SK-N-SH treated with all-trans-retinoic acid at 6 μM for 48 hours (cell line): ENCODE data around the gene RBBP6.

Experiments
- ATAC-seq: fragments of 200-7000 bp; cut with Tn5 transposase; 3 replicates; pipeline ENCODE4 v1.9.1; 2020; ENCODE audit warnings: mild to moderate bottlenecking, moderate library complexity
- ARNTL ChIP-seq: fragments of 450-650 bp; formaldehyde crosslinking; IDR thresholded peaks from 2 replicates; pipeline ENCODE4 v1.5.0; 2020; ENCODE audit warnings: low read depth, mild to moderate bottlenecking, moderate library complexity, borderline replicate concordance
- BACH2 ChIP-seq: fragments of 250-450 bp; sonication (Bioruptor Pico); IDR thresholded peaks from 2 replicates; pipeline ENCODE4 v1.9.0; 2021; ENCODE audit warnings: mild to moderate bottlenecking, borderline replicate concordance
- CSDC2 ChIP-seq: fragments of 250-450 bp; sonication (Bioruptor Pico); IDR thresholded peaks from 2 replicates; pipeline ENCODE4 v1.5.0; 2020; ENCODE audit warnings: mild to moderate bottlenecking, moderate library complexity
- ESRRG ChIP-seq: fragments of 250-450 bp; sonication (Bioruptor Pico); IDR thresholded peaks from 2 replicates; pipeline ENCODE4 v1.6.1; 2021; ENCODE audit warnings: mild to moderate bottlenecking
- GLIS3 ChIP-seq: fragments of 250-450 bp; sonication (Bioruptor Pico); IDR thresholded peaks from 2 replicates; pipeline ENCODE4 v1.5.0; 2020; ENCODE audit warnings: mild to moderate bottlenecking, moderate library complexity
- ISL1 ChIP-seq: fragments of 250-450 bp; sonication (Bioruptor Pico); IDR thresholded peaks from 2 replicates; pipeline ENCODE4 v2.1.2; 2022; ENCODE audit warnings: mild to moderate bottlenecking, moderate library complexity
- PPARA ChIP-seq: fragments of 250-450 bp; sonication (Bioruptor Pico); IDR thresholded peaks from 2 replicates; pipeline ENCODE4 v1.5.0; 2020; ENCODE audit warnings: mild to moderate bottlenecking, borderline replicate concordance
- RARB ChIP-seq: fragments of 250-450 bp; sonication (Bioruptor Pico); IDR thresholded peaks from 2 replicates; pipeline ENCODE4 v1.8.0; 2021; ENCODE audit warnings: mild to moderate bottlenecking, moderate library complexity
- SNAI2 ChIP-seq: fragments of 250-450 bp; sonication (Bioruptor Pico); IDR thresholded peaks from 2 replicates; pipeline ENCODE4 v1.5.0; 2020; ENCODE audit warnings: mild to moderate bottlenecking, moderate library complexity
- TCF4 ChIP-seq: fragments of 250-450 bp; sonication (Bioruptor Pico); IDR thresholded peaks from 2 replicates; pipeline ENCODE4 v1.8.0; 2021; ENCODE audit warnings: mild to moderate bottlenecking, moderate library complexity, borderline replicate concordance
- ZC3H10 ChIP-seq: fragments of 250-450 bp; sonication (Bioruptor Pico); IDR thresholded peaks from 2 replicates; pipeline ENCODE4 v1.5.1; 2021; ENCODE audit warnings: mild to moderate bottlenecking, moderate library complexity
- ZFP3 ChIP-seq: fragments of 250-450 bp; sonication (Bioruptor Pico); IDR thresholded peaks from 2 replicates; pipeline ENCODE4 v1.5.0; 2020; ENCODE audit warnings: mild to moderate bottlenecking, moderate library complexity
- ZFP30 ChIP-seq: fragments of 450-650 bp; formaldehyde crosslinking; IDR thresholded peaks from 2 replicates; pipeline ENCODE4 v1.5.0; 2022; ENCODE audit warnings: mild to moderate bottlenecking, moderate library complexity
- ZNF70 ChIP-seq: fragments of 450-650 bp; formaldehyde crosslinking; IDR thresholded peaks from 2 replicates; pipeline ENCODE4 v1.5.0; 2020; ENCODE audit warnings: mild to moderate bottlenecking, moderate library complexity
- ZNF8 ChIP-seq: fragments of 450-650 bp; formaldehyde crosslinking; IDR thresholded peaks from 2 replicates; pipeline ENCODE4 v1.5.0; 2020; ENCODE audit warnings: mild to moderate bottlenecking, moderate library complexity
- TF ChIP-seq, protein P1 (sequence below): fragments of 250-450 bp; sonication (Bioruptor Pico); IDR thresholded peaks from 2 replicates; pipeline ENCODE4 v1.5.0; 2020; ENCODE audit warnings: mild to moderate bottlenecking, moderate library complexity
- TF ChIP-seq, protein P2 (sequence below): fragments of 250-450 bp; sonication (Bioruptor Pico); IDR thresholded peaks from 2 replicates; pipeline ENCODE4 v1.5.1; 2021; ENCODE audit warnings: mild to moderate bottlenecking, moderate library complexity
- TF ChIP-seq, protein P3 (sequence below): fragments of 250-450 bp; sonication (Bioruptor Pico); IDR thresholded peaks from 2 replicates; pipeline ENCODE4 v1.8.0; 2020; ENCODE audit warnings: mild to moderate bottlenecking, moderate library complexity, borderline replicate concordance
- TF ChIP-seq, protein P4 (sequence below): fragments of 250-450 bp; sonication (Bioruptor Pico); IDR thresholded peaks from 2 replicates; pipeline ENCODE4 v1.5.1; 2020; ENCODE audit warnings: low read depth, mild to moderate bottlenecking, moderate library complexity

Gene RBBP6

DNA sequence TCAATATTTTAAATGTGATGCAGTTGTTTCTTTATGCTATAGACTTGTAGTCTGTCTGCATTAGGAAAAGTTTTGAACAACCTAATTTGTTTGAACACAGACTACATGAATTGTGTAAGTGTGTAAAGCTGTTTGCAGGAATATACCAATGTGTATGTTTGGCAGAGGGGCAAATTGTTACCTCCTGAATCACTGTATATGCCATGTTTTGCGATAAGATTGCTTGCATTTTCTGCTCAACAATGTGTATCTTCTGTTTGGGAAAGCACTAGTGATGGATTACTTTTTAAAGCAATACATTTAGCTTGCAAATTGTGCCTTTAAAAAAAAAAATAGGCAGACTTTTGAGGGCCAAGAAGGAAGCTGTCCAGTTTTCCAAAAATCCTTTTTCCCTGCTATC is 14.6 kb downstream of the RBBP6 start:
- no peak for ATAC-seq
- TF ChIP-seq BACH2 (CRISPR knock-in tag) (no peak), RARB (no peak), ISL1 (no peak), CSDC2 (CRISPR knock-in tag) (no peak), TCF4 (CRISPR knock-in tag) (no peak)
- TF ChIP-seq, protein P1, sequence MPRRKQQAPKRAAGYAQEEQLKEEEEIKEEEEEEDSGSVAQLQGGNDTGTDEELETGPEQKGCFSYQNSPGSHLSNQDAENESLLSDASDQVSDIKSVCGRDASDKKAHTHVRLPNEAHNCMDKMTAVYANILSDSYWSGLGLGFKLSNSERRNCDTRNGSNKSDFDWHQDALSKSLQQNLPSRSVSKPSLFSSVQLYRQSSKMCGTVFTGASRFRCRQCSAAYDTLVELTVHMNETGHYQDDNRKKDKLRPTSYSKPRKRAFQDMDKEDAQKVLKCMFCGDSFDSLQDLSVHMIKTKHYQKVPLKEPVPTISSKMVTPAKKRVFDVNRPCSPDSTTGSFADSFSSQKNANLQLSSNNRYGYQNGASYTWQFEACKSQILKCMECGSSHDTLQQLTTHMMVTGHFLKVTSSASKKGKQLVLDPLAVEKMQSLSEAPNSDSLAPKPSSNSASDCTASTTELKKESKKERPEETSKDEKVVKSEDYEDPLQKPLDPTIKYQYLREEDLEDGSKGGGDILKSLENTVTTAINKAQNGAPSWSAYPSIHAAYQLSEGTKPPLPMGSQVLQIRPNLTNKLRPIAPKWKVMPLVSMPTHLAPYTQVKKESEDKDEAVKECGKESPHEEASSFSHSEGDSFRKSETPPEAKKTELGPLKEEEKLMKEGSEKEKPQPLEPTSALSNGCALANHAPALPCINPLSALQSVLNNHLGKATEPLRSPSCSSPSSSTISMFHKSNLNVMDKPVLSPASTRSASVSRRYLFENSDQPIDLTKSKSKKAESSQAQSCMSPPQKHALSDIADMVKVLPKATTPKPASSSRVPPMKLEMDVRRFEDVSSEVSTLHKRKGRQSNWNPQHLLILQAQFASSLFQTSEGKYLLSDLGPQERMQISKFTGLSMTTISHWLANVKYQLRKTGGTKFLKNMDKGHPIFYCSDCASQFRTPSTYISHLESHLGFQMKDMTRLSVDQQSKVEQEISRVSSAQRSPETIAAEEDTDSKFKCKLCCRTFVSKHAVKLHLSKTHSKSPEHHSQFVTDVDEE, result no peak
- TF ChIP-seq, protein P2, sequence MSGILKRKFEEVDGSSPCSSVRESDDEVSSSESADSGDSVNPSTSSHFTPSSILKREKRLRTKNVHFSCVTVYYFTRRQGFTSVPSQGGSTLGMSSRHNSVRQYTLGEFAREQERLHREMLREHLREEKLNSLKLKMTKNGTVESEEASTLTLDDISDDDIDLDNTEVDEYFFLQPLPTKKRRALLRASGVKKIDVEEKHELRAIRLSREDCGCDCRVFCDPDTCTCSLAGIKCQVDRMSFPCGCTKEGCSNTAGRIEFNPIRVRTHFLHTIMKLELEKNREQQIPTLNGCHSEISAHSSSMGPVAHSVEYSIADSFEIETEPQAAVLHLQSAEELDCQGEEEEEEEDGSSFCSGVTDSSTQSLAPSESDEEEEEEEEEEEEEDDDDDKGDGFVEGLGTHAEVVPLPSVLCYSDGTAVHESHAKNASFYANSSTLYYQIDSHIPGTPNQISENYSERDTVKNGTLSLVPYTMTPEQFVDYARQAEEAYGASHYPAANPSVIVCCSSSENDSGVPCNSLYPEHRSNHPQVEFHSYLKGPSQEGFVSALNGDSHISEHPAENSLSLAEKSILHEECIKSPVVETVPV, result no peak

DNA sequence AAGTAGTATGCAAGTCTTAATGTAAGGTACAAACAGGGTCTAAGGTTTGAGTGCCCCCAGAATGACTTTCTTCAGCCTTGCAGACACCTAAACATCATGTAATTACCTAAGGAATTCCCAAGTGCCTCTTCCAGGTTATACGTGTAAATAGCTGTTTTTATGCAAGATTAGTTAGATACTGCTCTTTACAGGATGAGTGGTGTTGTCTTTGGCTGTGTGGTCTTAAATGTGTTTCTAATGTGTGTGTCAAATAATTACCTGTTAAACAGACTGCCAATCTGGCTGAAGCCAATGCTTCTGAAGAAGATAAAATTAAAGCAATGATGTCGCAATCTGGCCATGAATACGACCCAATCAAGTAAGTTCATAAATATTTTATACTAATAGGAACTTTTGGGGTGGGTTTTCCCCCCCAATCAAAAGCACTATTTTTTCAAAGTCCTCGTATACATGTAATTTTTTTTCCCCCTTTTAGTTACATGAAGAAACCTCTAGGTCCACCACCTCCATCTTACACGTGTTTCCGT is 16.0 kb downstream of the RBBP6 start:
- ATAC-seq, result no peak
- TF ChIP-seq, protein P2, result no peak
- no peak for TF ChIP-seq RARB
- no peak for TF ChIP-seq ZNF8 (CRISPR knock-in tag)

DNA sequence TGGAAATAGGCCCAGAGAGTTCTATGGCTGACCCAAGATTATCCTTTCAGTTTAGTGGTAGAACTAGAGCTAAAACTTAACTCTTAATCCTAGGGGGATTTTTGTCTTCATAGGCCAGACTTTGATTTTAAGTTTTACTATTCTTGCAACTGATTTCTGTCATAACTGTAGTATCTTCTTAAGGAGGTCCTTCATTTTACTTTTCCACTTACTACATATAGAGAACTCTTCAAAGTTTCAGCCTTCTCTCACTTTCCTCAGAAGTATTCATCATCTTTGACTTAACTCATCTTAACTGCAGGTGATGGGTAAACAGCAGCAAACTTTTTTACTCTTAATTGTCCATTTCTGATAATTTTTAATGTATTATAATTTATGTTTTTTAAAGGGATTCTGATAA is 23.4 kb downstream of the RBBP6 start:
- ATAC-seq, result no peak
- TF ChIP-seq ZNF70 (CRISPR knock-in tag) (no peak), ARNTL (no peak), ZC3H10 (CRISPR knock-in tag) (no peak), TCF4 (CRISPR knock-in tag) (no peak), ZFP30 (CRISPR knock-in tag) (no peak), PPARA (CRISPR knock-in tag) (no peak), ZNF8 (CRISPR knock-in tag) (no peak), CSDC2 (CRISPR knock-in tag) (no peak), SNAI2 (CRISPR knock-in tag) (no peak)
- TF ChIP-seq, protein P1, result no peak
- TF ChIP-seq, protein P3, sequence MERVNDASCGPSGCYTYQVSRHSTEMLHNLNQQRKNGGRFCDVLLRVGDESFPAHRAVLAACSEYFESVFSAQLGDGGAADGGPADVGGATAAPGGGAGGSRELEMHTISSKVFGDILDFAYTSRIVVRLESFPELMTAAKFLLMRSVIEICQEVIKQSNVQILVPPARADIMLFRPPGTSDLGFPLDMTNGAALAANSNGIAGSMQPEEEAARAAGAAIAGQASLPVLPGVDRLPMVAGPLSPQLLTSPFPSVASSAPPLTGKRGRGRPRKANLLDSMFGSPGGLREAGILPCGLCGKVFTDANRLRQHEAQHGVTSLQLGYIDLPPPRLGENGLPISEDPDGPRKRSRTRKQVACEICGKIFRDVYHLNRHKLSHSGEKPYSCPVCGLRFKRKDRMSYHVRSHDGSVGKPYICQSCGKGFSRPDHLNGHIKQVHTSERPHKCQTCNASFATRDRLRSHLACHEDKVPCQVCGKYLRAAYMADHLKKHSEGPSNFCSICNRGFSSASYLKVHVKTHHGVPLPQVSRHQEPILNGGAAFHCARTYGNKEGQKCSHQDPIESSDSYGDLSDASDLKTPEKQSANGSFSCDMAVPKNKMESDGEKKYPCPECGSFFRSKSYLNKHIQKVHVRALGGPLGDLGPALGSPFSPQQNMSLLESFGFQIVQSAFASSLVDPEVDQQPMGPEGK, result no peak

DNA sequence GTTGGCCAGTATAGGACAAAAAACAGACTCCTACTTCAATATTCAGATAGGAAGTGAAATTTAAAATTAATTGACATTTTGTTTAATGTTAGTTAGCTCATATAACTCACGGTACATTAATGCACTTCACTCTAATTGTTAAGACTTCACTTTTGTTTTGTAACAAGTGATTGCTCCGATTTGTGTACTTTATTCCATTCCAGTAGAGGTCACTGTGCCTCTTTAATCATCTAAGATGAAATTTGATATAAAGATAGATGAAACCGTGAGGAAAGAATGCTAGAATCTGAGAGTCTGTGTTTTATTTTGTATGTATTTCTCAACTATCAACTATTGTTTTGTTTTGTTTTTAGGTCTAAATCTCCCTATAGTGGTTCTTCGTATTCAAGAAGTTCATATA is 29.0 kb downstream of the RBBP6 start:
- peak; percentile 68 for ATAC-seq
- TF ChIP-seq ZNF8 (CRISPR knock-in tag) (no peak), ESRRG (CRISPR knock-in tag) (no peak), ZFP3 (CRISPR knock-in tag) (no peak), RARB (no peak), CSDC2 (CRISPR knock-in tag) (no peak), GLIS3 (CRISPR knock-in tag) (no peak), ARNTL (no peak), ZC3H10 (CRISPR knock-in tag) (no peak)
- TF ChIP-seq, protein P3, result no peak
- TF ChIP-seq, protein P4, sequence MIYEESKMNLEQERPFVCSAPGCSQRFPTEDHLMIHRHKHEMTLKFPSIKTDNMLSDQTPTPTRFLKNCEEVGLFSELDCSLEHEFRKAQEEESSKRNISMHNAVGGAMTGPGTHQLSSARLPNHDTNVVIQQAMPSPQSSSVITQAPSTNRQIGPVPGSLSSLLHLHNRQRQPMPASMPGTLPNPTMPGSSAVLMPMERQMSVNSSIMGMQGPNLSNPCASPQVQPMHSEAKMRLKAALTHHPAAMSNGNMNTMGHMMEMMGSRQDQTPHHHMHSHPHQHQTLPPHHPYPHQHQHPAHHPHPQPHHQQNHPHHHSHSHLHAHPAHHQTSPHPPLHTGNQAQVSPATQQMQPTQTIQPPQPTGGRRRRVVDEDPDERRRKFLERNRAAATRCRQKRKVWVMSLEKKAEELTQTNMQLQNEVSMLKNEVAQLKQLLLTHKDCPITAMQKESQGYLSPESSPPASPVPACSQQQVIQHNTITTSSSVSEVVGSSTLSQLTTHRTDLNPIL (CRISPR knock-in tag), result no peak
- TF ChIP-seq, protein P1, result no peak
